LNCaP clone FGC (cell line): ENCODE measurements around the gene DNAJB8.

Experiments used
- DNase-seq: peaks from one replicate; pipeline ENCODE4 v3.0.0-alpha.2; 2011; ENCODE audit warnings: low read depth
- H3K4me3 ChIP-seq: 2 replicates; pipeline ENCODE4 v1.5.1; 2011; ENCODE audit warnings: mild to moderate bottlenecking, low read depth, low read length, control low read depth
- CTCF ChIP-seq: IDR thresholded peaks from 2 replicates; pipeline ENCODE4 v1.5.1; 2012; ENCODE audit warnings: mild to moderate bottlenecking; ENCODE audit not compliant: control insufficient read depth, insufficient read depth; ENCODE audit errors: extremely low read depth

Gene DNAJB8

GRCh38 chr3:128448491-128448890, 18.2 kb downstream of the DNAJB8 start:
- TF ChIP-seq CTCF, result no peak
- DNase-seq, result no peak
- no peak overlapping the region for H3K4me3 ChIP-seq

GRCh38 chr3:128447561-128448013, 19.1 kb downstream of the DNAJB8 start:
- no peak overlapping the region for H3K4me3 ChIP-seq
- no peak for TF ChIP-seq CTCF
- DNase-seq, result no peak

GRCh38 chr3:128446821-128447220, 19.9 kb downstream of the DNAJB8 start:
- no peak for TF ChIP-seq CTCF
- no peak for DNase-seq
- no peak overlapping the region for H3K4me3 ChIP-seq

GRCh38 chr3:128445357-128445756, 21.3 kb downstream of the DNAJB8 start:
- no peak for DNase-seq
- no peak overlapping the region for H3K4me3 ChIP-seq
- no peak for TF ChIP-seq CTCF

- TF ChIP-seq CTCF, result no peak
- no peak for DNase-seq
- no peak overlapping the region for H3K4me3 ChIP-seq
Observed at GRCh38 chr3:128443771-128444170, 22.9 kb downstream of the DNAJB8 start.

- no peak for DNase-seq
- no peak overlapping the region for H3K4me3 ChIP-seq
- TF ChIP-seq CTCF, result no peak
Observed at GRCh38 chr3:128442949-128443348, 23.7 kb downstream of the DNAJB8 start.

- no peak for DNase-seq
- TF ChIP-seq CTCF, result no peak
- no peak overlapping the region for H3K4me3 ChIP-seq
Observed at GRCh38 chr3:128442070-128442469, 24.6 kb downstream of the DNAJB8 start.
